Left kidney (tissue), 1 donor: ENCODE data around the gene OPN3. TPM values are rescaled to one million over a fixed set of nuclear protein-coding genes. Genes with fewer than 3 reads are reported as not detected.

ENCODE experiments used
- polyA plus RNA-seq: library from polyadenylated mRNA; unstranded; fragments of 120-200 nt; gene quantifications from one replicate; pipeline ENCODE4 v1.2.1, GENCODE V29; 2013; ENCODE audit not compliant: insufficient read length

The OPN3 gene
- polyA plus RNA-seq, 1 donor = 44.3 TPM

Other genes with a start within 250 kb of the OPN3 start
- 112 TPM for gene FH, start 120.6 kb downstream of the OPN3 start, polyA plus RNA-seq
- 27.9 TPM for gene KMO, start 108.0 kb downstream of the OPN3 start, polyA plus RNA-seq
- gene CHML, start within 50 bp of the OPN3 start, polyA plus RNA-seq = 31.5 TPM
- 0.58 TPM for gene WDR64, start 11.9 kb upstream of the OPN3 start, polyA plus RNA-seq
- gene EXO1, start 207.8 kb upstream of the OPN3 start, polyA plus RNA-seq = 18.4 TPM